Activated B cell treated with CpG ODN at 0.5 μM for 24 hours (primary cell): ENCODE results near the gene SH2D7. TPM values are rescaled to one million over a fixed set of nuclear protein-coding genes. Genes with fewer than 3 reads are reported as not detected.
A peak's percentile ranks its signal among the peaks of the same experiment; 100 is the strongest.

Experiments used
- ATAC-seq: fragments of 200-7000 bp; cut with Tn5 transposase; one replicate; pipeline ENCODE4 v1.10.0; 2021; ENCODE audit warnings: low read depth, mild to moderate bottlenecking, moderate library complexity
- CTCF ChIA-PET: fragments of 350-600 bp; sonication (Branson Sonifier 250); formaldehyde crosslinking; loops from one replicate; lab custom pipeline; 2021; ENCODE audit warnings: antibody characterized with exemption; lab: Charles Lee
- POLR2A ChIA-PET: fragments of 350-600 bp; sonication (Branson Sonifier 250); formaldehyde crosslinking; loops from one replicate; lab custom pipeline; 2021; ENCODE audit warnings: antibody characterized with exemption; lab: Charles Lee
- DNase-seq: peaks from one replicate; pipeline ENCODE4 v3.0.0; 2022
- H3K27ac Mint-ChIP-seq: one replicate; pipeline ENCODE4 v1.8.0; 2020; ENCODE audit warnings: mixed read lengths
- H3K27me3 Mint-ChIP-seq: one replicate; pipeline ENCODE4 v1.8.0; 2021; ENCODE audit warnings: mixed read lengths
- H3K36me3 Mint-ChIP-seq: one replicate; pipeline ENCODE4 v1.8.0; 2021; ENCODE audit warnings: low read depth, mixed read lengths
- H3K4me1 Mint-ChIP-seq: one replicate; pipeline ENCODE4 v1.8.0; 2021; ENCODE audit warnings: mixed read lengths
- H3K4me3 Mint-ChIP-seq: one replicate; pipeline ENCODE4 v1.8.0; 2020; ENCODE audit warnings: mild to moderate bottlenecking, mixed read lengths
- H3K9me3 Mint-ChIP-seq: one replicate; pipeline ENCODE4 v1.8.0; 2020; ENCODE audit warnings: mixed read lengths
- intact Hi-C: fragments of 100-400 bp; cut with micrococcal nuclease; formaldehyde crosslinking; loops from one replicate; pipeline ENCODE4 v1.15.1; 2024
- total RNA-seq: library from RNA; stranded (reverse); gene quantifications from 2 replicates; pipeline ENCODE4 v1.2.3, GENCODE V29; 2022
- TF ChIP-seq, protein P1 (sequence below): fragments of 200-600 bp; IDR thresholded peaks from one replicate; pipeline ENCODE4 v1.8.0; 2022; ENCODE audit warnings: antibody characterized with exemption, mild to moderate bottlenecking

Gene SH2D7
- total RNA-seq, 1 donor from 2014 or later: not detected

DNA sequence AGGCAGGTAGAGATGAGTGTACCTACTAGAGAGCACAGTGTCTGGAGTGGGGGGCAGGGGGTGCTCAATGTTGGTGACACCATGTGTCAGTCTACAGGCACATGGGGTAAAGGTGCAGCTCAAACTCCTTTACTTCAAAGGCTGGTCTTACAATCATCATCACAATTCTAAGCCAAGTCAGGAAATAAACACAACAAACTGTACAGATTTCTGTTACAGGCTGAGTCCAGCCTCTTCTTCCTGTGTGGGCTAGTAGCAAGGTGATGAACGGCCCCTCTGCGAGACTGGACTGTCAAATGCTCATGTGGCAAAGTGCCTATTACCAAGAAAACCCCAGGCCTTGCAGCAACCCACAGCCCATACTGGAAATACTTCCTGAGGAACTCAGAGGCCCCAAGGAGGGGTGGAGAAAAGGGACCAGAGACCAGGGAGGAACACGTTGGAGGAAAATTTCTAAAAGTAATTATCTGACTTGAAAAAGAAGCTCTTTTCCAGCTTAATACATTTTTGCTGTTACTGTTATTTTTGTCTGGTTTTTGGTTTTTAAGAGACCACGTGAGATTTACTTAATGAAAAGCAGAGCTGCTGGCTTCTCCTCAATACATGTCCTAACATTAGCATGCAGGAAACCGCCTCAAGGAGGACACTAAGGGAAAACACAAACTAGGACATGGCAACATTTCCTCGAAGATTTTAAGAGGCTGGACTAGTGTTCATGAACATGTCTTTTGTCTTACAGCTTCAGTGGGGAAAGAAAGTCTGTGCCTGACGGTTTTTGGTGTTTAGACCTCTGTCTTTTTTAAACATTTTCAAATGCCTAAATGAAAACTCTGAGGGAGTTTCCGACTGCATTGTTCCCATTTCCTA lies 44.4 kb upstream of the SH2D7 start:
- peaks cover 21% of the 10 kb centered on the region for H3K36me3 Mint-ChIP-seq
- H3K27me3 Mint-ChIP-seq: no peaks in the 10 kb centered on the region
- intact Hi-C loops: no loop called here
- ATAC-seq (no peak), DNase-seq (no peak)
- TF ChIP-seq, protein P1, sequence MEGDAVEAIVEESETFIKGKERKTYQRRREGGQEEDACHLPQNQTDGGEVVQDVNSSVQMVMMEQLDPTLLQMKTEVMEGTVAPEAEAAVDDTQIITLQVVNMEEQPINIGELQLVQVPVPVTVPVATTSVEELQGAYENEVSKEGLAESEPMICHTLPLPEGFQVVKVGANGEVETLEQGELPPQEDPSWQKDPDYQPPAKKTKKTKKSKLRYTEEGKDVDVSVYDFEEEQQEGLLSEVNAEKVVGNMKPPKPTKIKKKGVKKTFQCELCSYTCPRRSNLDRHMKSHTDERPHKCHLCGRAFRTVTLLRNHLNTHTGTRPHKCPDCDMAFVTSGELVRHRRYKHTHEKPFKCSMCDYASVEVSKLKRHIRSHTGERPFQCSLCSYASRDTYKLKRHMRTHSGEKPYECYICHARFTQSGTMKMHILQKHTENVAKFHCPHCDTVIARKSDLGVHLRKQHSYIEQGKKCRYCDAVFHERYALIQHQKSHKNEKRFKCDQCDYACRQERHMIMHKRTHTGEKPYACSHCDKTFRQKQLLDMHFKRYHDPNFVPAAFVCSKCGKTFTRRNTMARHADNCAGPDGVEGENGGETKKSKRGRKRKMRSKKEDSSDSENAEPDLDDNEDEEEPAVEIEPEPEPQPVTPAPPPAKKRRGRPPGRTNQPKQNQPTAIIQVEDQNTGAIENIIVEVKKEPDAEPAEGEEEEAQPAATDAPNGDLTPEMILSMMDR: no peak
- ChIA-PET CTCF (interaction anchor here (0.9 kb wide), 1 partner anchor 60 kb away, joined by 4 read pairs; no protein-coding TSS in a partner anchor), POLR2A (no interaction called here)
- H3K27ac Mint-ChIP-seq: no peak overlapping the region
- H3K9me3 Mint-ChIP-seq: no peaks in the 10 kb centered on the region
- H3K4me1 Mint-ChIP-seq: peaks cover 50% of the 10 kb centered on the region
- H3K4me3 Mint-ChIP-seq: no peak overlapping the region

DNA sequence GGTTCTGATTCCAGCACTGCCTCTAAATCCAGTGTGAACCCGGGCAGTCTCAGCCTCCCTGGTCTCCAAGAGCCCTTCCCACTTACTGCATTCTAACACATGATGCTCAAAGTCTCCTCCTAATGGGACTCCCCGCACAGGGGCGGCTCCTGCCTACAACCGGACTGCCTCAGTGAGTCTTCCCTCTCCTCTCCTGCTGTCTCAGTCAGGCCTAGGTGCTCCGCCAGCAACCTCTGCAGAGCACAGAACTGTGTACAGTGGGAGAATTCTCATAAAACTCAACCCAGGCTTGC lies 43.8 kb upstream of the SH2D7 start:
- TF ChIP-seq, protein P1: no peak
- intact Hi-C loops: no loop called here
- CTCF ChIA-PET: interaction anchor here (0.9 kb wide), 1 partner anchor 60 kb away, joined by 4 read pairs; no protein-coding TSS in a partner anchor
- Mint-ChIP-seq H3K4me3 (no peak overlapping the region), H3K4me1 (peaks cover 50% of the 10 kb centered on the region), H3K36me3 (peaks cover 21% of the 10 kb centered on the region), H3K9me3 (no peaks in the 10 kb centered on the region), H3K27me3 (no peaks in the 10 kb centered on the region), H3K27ac (no peak overlapping the region)
- ATAC-seq (no peak), DNase-seq (no peak)
- POLR2A ChIA-PET: no interaction called here

DNA sequence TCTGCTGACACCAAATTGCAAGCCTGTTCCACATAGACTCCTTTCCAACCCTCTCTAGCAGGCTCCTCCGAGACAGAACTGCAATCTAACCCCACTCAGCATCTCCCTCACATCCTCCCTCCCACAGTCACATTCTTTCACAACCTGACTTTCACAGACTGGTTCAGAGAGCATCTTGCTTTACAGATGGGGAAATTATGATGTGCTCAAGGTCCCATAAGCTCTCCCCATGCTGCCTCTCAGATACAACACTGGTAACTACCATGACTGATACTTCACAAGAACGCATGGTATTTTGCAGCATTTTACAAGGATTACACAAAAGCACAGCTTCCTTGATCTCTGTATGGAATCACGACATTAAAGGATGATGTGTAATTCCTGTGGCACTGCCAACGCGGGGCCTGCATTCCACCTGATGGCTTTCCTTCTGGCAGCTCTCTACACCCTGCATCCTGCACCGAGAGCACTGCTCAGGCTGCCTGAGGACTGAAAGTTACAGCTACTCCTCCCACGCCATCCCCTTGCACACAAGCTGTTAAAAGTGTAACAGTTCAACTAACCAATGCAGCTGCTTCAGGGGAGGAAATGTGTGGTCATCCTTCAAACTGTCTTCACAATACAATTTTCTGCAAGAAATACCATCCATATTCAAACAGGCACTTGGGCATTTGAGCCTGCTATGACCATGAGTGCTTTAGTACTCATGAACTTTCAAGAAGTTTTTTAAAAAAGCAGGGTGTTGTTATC lies 42.5 kb upstream of the SH2D7 start:
- Mint-ChIP-seq H3K27me3 (no peaks in the 10 kb centered on the region), H3K4me3 (peak overlapping the region; percentile 24), H3K9me3 (no peaks in the 10 kb centered on the region), H3K27ac (peak overlapping the region; percentile 28), H3K36me3 (peaks cover 20% of the 10 kb centered on the region), H3K4me1 (peaks cover 51% of the 10 kb centered on the region)
- POLR2A ChIA-PET: interaction anchor here (0.9 kb wide), 1 partner anchor 13 kb away, joined by 3 read pairs; no protein-coding TSS in a partner anchor
- CTCF ChIA-PET: interaction anchor here (0.7 to 1.5 kb wide), 4 partner anchors 9 to 146 kb away, joined by 3 to 5 read pairs (median 4); no protein-coding TSS in a partner anchor
- DNase-seq (no peak), ATAC-seq (peak; percentile 60)
- intact Hi-C loops: loop anchor here (5.0 kb wide), 2 partner anchors 33 to 37 kb away; no protein-coding TSS in a partner anchor
- TF ChIP-seq, protein P1: no peak

DNA sequence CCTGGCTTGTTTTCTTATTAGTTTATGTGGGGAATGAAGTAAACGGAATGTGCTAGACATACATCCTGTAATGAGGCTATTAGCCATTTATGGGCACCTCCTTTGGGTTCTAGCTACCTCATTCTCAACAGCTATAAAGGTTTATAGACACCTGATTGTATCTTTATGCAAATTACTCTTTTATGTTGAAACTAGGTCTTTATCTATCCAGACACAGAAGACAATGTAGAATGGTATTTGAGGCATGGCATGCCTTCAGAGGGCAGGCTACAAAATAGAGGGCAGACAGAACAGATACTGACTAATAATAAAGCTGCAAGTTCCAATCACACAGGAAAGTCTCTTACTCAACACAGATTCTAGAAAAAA lies 41.9 kb upstream of the SH2D7 start:
- Mint-ChIP-seq H3K4me3 (no peak overlapping the region), H3K36me3 (peaks cover 20% of the 10 kb centered on the region), H3K27ac (no peak overlapping the region), H3K27me3 (no peaks in the 10 kb centered on the region), H3K9me3 (no peaks in the 10 kb centered on the region), H3K4me1 (peaks cover 57% of the 10 kb centered on the region)
- ChIA-PET CTCF (interaction anchor here (0.7 to 1.5 kb wide), 4 partner anchors 9 to 145 kb away, joined by 3 to 5 read pairs (median 4); no protein-coding TSS in a partner anchor), POLR2A (interaction anchor here (0.9 kb wide), 1 partner anchor 12 kb away, joined by 3 read pairs; no protein-coding TSS in a partner anchor)
- DNase-seq (no peak), ATAC-seq (no peak)
- intact Hi-C loops: loop anchor here (5.0 kb wide), 2 partner anchors 33 to 37 kb away; no protein-coding TSS in a partner anchor
- TF ChIP-seq, protein P1: no peak
